SK-N-SH (cell line): ENCODE data around the gene ZIC2. TPM values are rescaled to one million over a fixed set of nuclear protein-coding genes. Genes with fewer than 3 reads are reported as not detected.
A peak's percentile ranks its signal among the peaks of the same experiment; 100 is the strongest.

Experiments used
- CTCF ChIA-PET: fragments of 300-600, 350-600 bp; formaldehyde crosslinking; extraction: SDS; loops from one replicate; lab custom pipeline; 2021; lab: Yijun Ruan, JAX
- POLR2A ChIA-PET: fragments of 350-600 bp; sonication (Branson Sonifier 250); formaldehyde crosslinking; extraction: SDS; loops from one replicate; lab custom pipeline; 2020; ENCODE audit warnings: antibody characterized with exemption, inconsistent platforms; lab: Yijun Ruan, JAX
- DNase-seq: peaks from one replicate; pipeline ENCODE4 v3.0.0; 2012
- H2AFZ ChIP-seq: fragments of 200-600 bp; sonication (generic); 2 replicates; pipeline ENCODE4 v1.8.1; 2016; ENCODE audit warnings: antibody characterized with exemption, mild to moderate bottlenecking, low read depth
- H3F3A ChIP-seq: fragments of 200-600 bp; sonication (generic); replicated peaks from 2 replicates; pipeline ENCODE3; 2016; ENCODE audit warnings: antibody characterized with exemption, mild to moderate bottlenecking; ENCODE audit not compliant: insufficient read depth
- H3K27ac ChIP-seq, 2 experiments: fragments of 200-500 bp in 1 of 2; fragments of 200-600 bp in 1 of 2; sonication (Bioruptor generic) in 1 of 2; sonication (generic), shearing (Covaris generic) in 1 of 2; 2 replicates each; pipeline versions ENCODE4 v1.5.1 to v1.6.1; 2014 to 2016; ENCODE audit warnings: low read depth in 2 of 2, inconsistent platforms in 1 of 2, low read length in 1 of 2, mild to moderate bottlenecking in 1 of 2, mixed read lengths in 1 of 2
- H3K27me3 ChIP-seq: fragments of 200-600 bp; sonication (generic), shearing (Covaris generic); 2 replicates; pipeline ENCODE4 v1.6.1; 2016; ENCODE audit warnings: mixed run types; ENCODE audit not compliant: insufficient read depth
- H3K36me3 ChIP-seq, 2 experiments: fragments of 200-500 bp in 1 of 2; fragments of 200-600 bp in 1 of 2; sonication (Bioruptor generic) in 1 of 2; sonication (generic) in 1 of 2; replicated peaks in 1 of 2; 2 replicates each; pipeline versions ENCODE3 to v1.5.1; 2014 to 2016; ENCODE audit warnings: low read length in 1 of 2, mild to moderate bottlenecking in 1 of 2; ENCODE audit not compliant: insufficient read depth in 2 of 2, control insufficient read depth in 1 of 2
- H3K4me1 ChIP-seq, 2 experiments: fragments of 200-500 bp in 1 of 2; fragments of 200-600 bp in 1 of 2; sonication (Bioruptor generic) in 1 of 2; sonication (generic), shearing (Covaris generic) in 1 of 2; 2 replicates each; pipeline versions ENCODE4 v1.5.1 to v1.6.1; 2014 to 2016; ENCODE audit warnings: low read depth in 1 of 2, low read length in 1 of 2, mixed run types in 1 of 2; ENCODE audit not compliant: insufficient read depth in 2 of 2, control insufficient read depth in 1 of 2
- H3K4me2 ChIP-seq: fragments of 200-600 bp; sonication (generic), shearing (Covaris generic); 2 replicates; pipeline ENCODE4 v1.6.1; 2017; ENCODE audit warnings: mixed run types
- H3K4me3 ChIP-seq, 2 experiments: fragments of 200-500 bp in 1 of 2; fragments of 200-600 bp in 1 of 2; sonication (Bioruptor generic) in 1 of 2; sonication (generic), shearing (Covaris generic) in 1 of 2; 2 replicates each; pipeline versions ENCODE4 v1.5.1 to v1.8.1; 2014 to 2016; ENCODE audit warnings: low read depth in 2 of 2, inconsistent platforms in 1 of 2, low read length in 1 of 2, mild to moderate bottlenecking in 1 of 2, mixed read lengths in 1 of 2, moderate library complexity in 1 of 2
- H3K79me2 ChIP-seq: fragments of 200-600 bp; sonication (generic); 2 replicates; pipeline ENCODE4 v1.8.1; 2017; ENCODE audit warnings: mild to moderate bottlenecking; ENCODE audit not compliant: insufficient read depth
- H3K9ac ChIP-seq: fragments of 200-600 bp; sonication (generic); 2 replicates; pipeline ENCODE4 v1.6.1; 2017; ENCODE audit warnings: mixed run types
- H3K9me2 ChIP-seq: fragments of 200-600 bp; sonication (generic); 2 replicates; pipeline ENCODE4 v1.6.1; 2017; ENCODE audit warnings: mixed run types
- H3K9me3 ChIP-seq: fragments of 200-600 bp; sonication (generic); 2 replicates; pipeline ENCODE4 v1.6.1; 2017; ENCODE audit warnings: mixed run types, mild to moderate bottlenecking, moderate library complexity
- H4K20me1 ChIP-seq: fragments of 200-600 bp; sonication (generic); 2 replicates; pipeline ENCODE4 v1.6.1; 2017; ENCODE audit warnings: mild to moderate bottlenecking, mixed run types; ENCODE audit not compliant: insufficient read depth
- CTCF ChIP-seq: fragments of 200-600 bp; sonication (generic); IDR thresholded peaks from 2 replicates; pipeline ENCODE4 v1.6.1; 2017; ENCODE audit warnings: antibody characterized with exemption, mild to moderate bottlenecking, moderate library complexity
- EP300 ChIP-seq, 2 experiments: IDR thresholded peaks; 2 replicates each; pipeline versions ENCODE4 v1.4.0 to v1.6.1; 2012; ENCODE audit warnings: borderline replicate concordance in 1 of 2, low read depth in 1 of 2, low read length in 1 of 2
- EZH2phosphoT487 ChIP-seq: fragments of 200-600 bp; sonication (generic); IDR thresholded peaks from 2 replicates; pipeline ENCODE4 v1.6.1; 2017; ENCODE audit warnings: low read depth, mixed run types, mild to moderate bottlenecking, antibody characterized with exemption, moderate library complexity, borderline replicate concordance
- POLR2AphosphoS5 ChIP-seq: IDR thresholded peaks from 2 replicates; pipeline ENCODE4 v1.6.1; 2012; ENCODE audit warnings: low read depth, low read length
- SIN3A ChIP-seq: IDR thresholded peaks from 2 replicates; pipeline ENCODE4 v1.6.1; 2012; ENCODE audit warnings: low read depth, mild to moderate bottlenecking, low read length, moderate library complexity, borderline replicate concordance
- TCF12 ChIP-seq: IDR thresholded peaks from 2 replicates; pipeline ENCODE4 v1.4.0; 2012
- WGBS: methylation state at CpG from one replicate; pipeline ENCODE4 v1.1.6; 2017; ENCODE audit warnings: low lambda C conversion rate; 5-methylcytosine and 5-hydroxymethylcytosine counted together
- polyA plus RNA-seq, 3 experiments: library from polyadenylated mRNA; depleted of rRNA; stranded (reverse); fragments of >200 nt; gene quantifications; 2 replicates each; pipeline ENCODE4 v1.2.3, GENCODE V29; 2012

Gene ZIC2
- polyA plus RNA-seq, 1 of the 3 experiments (the other 2 are of a cell fraction): not detected

DNA sequence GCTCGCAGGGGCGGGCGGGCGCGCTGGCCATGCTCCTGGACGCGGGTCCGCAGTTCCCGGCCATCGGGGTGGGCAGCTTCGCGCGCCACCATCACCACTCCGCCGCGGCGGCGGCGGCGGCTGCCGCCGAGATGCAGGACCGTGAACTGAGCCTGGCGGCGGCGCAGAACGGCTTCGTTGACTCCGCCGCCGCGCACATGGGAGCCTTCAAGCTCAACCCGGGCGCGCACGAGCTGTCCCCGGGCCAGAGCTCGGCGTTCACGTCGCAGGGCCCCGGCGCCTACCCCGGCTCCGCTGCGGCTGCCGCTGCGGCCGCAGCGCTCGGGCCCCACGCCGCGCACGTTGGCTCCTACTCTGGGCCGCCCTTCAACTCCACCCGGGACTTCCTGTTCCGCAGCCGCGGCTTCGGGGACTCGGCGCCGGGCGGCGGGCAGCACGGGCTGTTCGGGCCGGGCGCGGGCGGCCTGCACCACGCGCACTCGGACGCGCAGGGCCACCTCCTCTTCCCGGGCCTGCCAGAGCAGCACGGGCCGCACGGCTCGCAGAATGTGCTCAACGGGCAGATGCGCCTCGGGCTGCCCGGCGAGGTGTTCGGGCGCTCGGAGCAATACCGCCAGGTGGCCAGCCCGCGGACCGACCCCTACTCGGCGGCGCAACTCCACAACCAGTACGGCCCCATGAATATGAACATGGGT is 599 bp downstream of the ZIC2 start:
- Histone ChIP-seq H3K4me1 (no peaks in the 10 kb centered on the region; a peak in 1 of 4 replicates), H3K9me2 (no peaks in the 10 kb centered on the region), H3K36me3 (no peaks in the 10 kb centered on the region), H3K4me2 (no peak overlapping the region), H3K27ac (no peak overlapping the region), H3F3A (peaks cover 2% of the 10 kb centered on the region), H3K9me3 (no peaks in the 10 kb centered on the region), H3K4me3 (no peak overlapping the region), H2AFZ (no peak overlapping the region), H3K9ac (no peak overlapping the region), H3K27me3 (peaks cover 83% of the 10 kb centered on the region), H3K79me2 (no peaks in the 10 kb centered on the region), H4K20me1 (peaks cover 30% of the 10 kb centered on the region)
- WGBS: no CpG with 5 or more reads among the region's 98 CpGs
- CTCF ChIA-PET: interaction anchor here (0.8 to 2.9 kb wide), 5 partner anchors 8 to 532 kb away, joined by 3 to 8 read pairs (median 6); no protein-coding TSS in a partner anchor
- DNase-seq: peak; percentile 55
- TF ChIP-seq TCF12 (no peak), EZH2phosphoT487 (peak; percentile 77; the same call in 1 of the 2 replicates)
- POLR2A ChIA-PET: no interaction called here

DNA sequence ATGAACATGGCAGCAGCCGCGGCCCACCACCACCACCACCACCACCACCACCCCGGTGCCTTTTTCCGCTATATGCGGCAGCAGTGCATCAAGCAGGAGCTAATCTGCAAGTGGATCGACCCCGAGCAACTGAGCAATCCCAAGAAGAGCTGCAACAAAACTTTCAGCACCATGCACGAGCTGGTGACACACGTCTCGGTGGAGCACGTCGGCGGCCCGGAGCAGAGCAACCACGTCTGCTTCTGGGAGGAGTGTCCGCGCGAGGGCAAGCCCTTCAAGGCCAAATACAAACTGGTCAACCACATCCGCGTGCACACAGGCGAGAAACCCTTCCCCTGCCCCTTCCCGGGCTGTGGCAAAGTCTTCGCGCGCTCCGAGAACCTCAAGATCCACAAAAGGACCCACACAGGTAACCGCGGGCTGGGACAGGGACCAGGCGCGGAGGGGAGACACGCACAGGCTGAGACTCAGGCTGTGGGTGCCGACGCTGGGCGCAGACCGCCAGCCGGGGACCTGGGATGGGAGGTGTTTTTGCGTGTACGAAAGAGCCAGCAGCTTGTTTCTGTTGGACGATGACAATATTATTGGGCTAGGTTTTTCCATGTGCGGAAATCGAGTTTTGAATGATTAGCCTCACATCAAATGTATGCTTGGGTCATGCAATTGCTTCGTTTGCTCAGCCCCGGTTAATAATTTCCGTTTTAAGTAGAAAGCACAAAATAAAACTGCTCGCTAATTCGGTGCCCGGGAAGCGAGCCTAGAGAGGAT is 1.3 kb downstream of the ZIC2 start:
- H3K9ac ChIP-seq: no peak overlapping the region
- peak; percentile 30 for DNase-seq
- H3K79me2 ChIP-seq: no peaks in the 10 kb centered on the region
- H4K20me1 ChIP-seq: peaks cover 32% of the 10 kb centered on the region
- H3K27ac ChIP-seq: no peak overlapping the region
- no peak overlapping the region for H3K4me3 ChIP-seq
- H3K9me3 ChIP-seq: no peaks in the 10 kb centered on the region
- H3K9me2 ChIP-seq: no peaks in the 10 kb centered on the region
- no peaks in the 10 kb centered on the region for H3K36me3 ChIP-seq
- H3K4me1 ChIP-seq: no peaks in the 10 kb centered on the region; a peak in 1 of 4 replicates
- peaks cover 4% of the 10 kb centered on the region for H3F3A ChIP-seq
- 9% methylated on average over 16 of the region's 48 CpGs for WGBS
- H3K27me3 ChIP-seq: peaks cover 83% of the 10 kb centered on the region
- ChIA-PET CTCF (interaction anchor here (0.6 to 2.9 kb wide), 3 partner anchors 15 to 532 kb away, joined by 3 to 8 read pairs (median 3); no protein-coding TSS in a partner anchor), POLR2A (no interaction called here)
- H3K4me2 ChIP-seq: no peak overlapping the region
- no peak overlapping the region for H2AFZ ChIP-seq
- TF ChIP-seq EP300 (IDR thresholded peaks at IDR 0.05; ENCODE audit: borderline replicate concordance in 1 of 2, low read depth in 1 of 2, low read length in 1 of 2) (no peak), SIN3A (no peak)

DNA sequence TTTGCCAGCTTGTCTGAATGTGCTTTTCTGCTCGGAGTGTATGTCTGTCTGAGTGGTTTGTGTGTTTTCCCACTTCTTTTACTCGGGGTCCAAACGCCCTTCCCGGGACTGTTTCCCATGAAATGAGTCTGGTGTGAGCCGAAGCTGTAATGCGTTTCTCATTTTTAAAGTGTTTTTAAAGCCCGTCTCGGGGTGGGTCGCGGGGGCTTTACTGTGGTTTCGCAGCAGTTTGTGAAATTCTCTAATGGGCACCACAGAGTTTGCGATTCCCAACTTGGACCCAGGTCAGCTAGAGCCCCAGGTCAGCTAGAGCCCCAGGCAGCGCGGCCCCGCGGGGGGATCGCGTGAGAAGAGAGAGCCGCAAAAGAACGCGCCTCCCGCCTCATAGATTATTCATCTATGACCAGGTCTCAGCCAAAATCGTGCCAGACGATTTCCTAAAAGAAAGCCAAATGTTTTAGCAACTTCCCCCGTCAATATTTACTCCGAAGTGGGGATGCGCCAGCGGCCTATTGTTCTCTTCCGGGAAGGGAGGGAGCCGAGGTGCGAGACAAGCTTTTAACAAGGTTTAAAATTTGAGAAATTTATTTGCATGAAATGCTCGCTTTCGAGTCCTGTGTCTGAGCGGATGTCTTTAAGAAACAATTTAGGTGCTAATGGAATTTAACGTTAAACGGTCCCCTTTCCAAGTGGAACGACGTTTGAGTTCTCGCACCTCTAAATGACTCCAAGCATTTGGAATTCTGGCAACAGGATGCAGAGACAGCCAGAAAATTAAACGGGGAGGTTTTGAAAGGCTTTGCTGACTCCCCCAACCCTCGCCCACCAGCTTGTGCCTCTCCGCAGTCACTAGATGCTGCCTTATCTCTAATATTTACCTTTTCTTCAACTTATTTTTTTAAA is 2.2 kb downstream of the ZIC2 start:
- H4K20me1 ChIP-seq: peaks cover 32% of the 10 kb centered on the region
- H3K79me2 ChIP-seq: no peaks in the 10 kb centered on the region
- no peaks in the 10 kb centered on the region; a peak in 1 of 4 replicates for H3K4me1 ChIP-seq
- peaks cover 83% of the 10 kb centered on the region for H3K27me3 ChIP-seq
- WGBS: 13% methylated on average over 37 of the region's 42 CpGs
- no peaks in the 10 kb centered on the region for H3K9me2 ChIP-seq
- no peaks in the 10 kb centered on the region for H3K9me3 ChIP-seq
- ChIA-PET CTCF (interaction anchor here (0.9 to 3.8 kb wide), 4 partner anchors 10 to 531 kb away, joined by 3 to 24 read pairs (median 8); no protein-coding TSS in a partner anchor), POLR2A (no interaction called here)
- H2AFZ ChIP-seq: no peak overlapping the region
- H3F3A ChIP-seq: peaks cover 4% of the 10 kb centered on the region
- DNase-seq: peak; percentile 31
- H3K4me2 ChIP-seq: no peak overlapping the region
- H3K27ac ChIP-seq: no peak overlapping the region
- no peaks in the 10 kb centered on the region for H3K36me3 ChIP-seq
- TF ChIP-seq CTCF: no peak
- peak; percentile 7; the same call in 1 of the 2 replicates for TF ChIP-seq EZH2phosphoT487
- TF ChIP-seq POLR2AphosphoS5: no peak
- TF ChIP-seq TCF12: no peak
- H3K9ac ChIP-seq: no peak overlapping the region
- H3K4me3 ChIP-seq: no peak overlapping the region
